RCC 7860 (cell line): ENCODE results near the gene SLC25A21.

ENCODE experiments used
- DNase-seq: peaks from one replicate; pipeline ENCODE4 v3.0.0-alpha.2; 2015; ENCODE audit warnings: low spot score
- FAIRE-seq: peaks from 2 replicates; lab custom pipeline; 2012; peaks lifted over from hg19 to GRCh38; lab: Jason Lieb, UNC

SLC25A21 gene

GRCh38 chr14:37145395-37145794 is 27.0 kb downstream of the SLC25A21 start:
- FAIRE-seq (no peak), DNase-seq (no peak)

DNA sequence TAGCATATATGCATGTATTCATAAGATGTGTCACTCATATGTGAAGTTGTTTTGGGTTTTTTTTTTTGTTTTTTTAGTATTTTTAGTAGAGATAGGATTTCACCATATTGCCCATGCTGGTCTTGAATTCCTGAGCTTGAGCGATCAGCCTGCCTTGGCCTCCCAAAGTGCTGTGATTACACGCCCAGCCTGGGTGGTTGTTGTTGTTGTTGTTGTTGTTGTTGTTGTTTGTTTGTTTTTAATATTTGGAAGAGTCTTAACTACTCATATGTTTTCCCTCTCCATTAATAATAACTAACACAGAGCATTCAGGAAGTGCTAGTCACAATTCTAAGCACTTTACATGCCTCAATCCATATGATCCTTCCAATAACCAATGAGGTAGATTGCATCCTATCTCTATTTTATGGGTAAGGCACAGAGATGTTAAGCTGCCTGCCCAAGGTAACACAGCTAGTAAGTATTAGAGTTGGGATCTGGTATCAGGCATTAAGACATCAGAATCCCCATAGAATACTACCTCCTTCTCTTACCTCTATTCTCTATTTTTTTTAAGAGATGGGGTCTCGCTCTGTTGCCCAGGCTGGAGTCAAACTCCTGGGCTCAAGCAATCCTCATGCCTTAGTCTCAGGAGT is 27.6 kb downstream of the SLC25A21 start:
- DNase-seq (no peak), FAIRE-seq (no peak)

- FAIRE-seq (no peak), DNase-seq (no peak)
Measured at GRCh38 chr14:37143475-37143874, 28.9 kb downstream of the SLC25A21 start.

GRCh38 chr14:37142835-37143401 is 29.5 kb downstream of the SLC25A21 start:
- peak; percentile 52 for FAIRE-seq
- peak; percentile 54 for DNase-seq

- peak; percentile 80 for FAIRE-seq
Measured at GRCh38 chr14:37140176-37140575, 32.2 kb downstream of the SLC25A21 start.

GRCh38 chr14:37139710-37140109 is 32.7 kb downstream of the SLC25A21 start:
- DNase-seq (no peak), FAIRE-seq (peak; percentile 69)

More at GRCh38 chr14:37140176-37140575, 32.2 kb downstream of the SLC25A21 start:
- peak; percentile 39 for DNase-seq

DNA sequence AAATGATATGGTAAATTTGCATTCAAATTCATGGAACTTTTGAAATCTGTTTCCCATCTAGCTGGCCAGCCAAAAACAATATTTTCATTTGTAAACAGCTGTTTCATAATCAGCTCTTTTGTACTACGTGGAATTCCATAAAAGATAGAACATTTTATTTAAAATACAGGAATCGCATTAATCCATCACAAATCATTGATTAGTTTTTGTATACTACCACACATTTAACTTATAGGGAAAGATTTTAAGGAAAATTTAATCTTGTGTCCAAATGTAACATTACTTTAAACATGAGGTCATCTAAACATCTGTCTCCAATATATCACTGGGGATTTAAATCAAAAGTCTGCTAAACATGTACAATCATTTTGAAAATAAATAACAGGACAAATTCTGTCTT is 33.5 kb downstream of the SLC25A21 start:
- no peak for FAIRE-seq
- DNase-seq: no peak

DNA sequence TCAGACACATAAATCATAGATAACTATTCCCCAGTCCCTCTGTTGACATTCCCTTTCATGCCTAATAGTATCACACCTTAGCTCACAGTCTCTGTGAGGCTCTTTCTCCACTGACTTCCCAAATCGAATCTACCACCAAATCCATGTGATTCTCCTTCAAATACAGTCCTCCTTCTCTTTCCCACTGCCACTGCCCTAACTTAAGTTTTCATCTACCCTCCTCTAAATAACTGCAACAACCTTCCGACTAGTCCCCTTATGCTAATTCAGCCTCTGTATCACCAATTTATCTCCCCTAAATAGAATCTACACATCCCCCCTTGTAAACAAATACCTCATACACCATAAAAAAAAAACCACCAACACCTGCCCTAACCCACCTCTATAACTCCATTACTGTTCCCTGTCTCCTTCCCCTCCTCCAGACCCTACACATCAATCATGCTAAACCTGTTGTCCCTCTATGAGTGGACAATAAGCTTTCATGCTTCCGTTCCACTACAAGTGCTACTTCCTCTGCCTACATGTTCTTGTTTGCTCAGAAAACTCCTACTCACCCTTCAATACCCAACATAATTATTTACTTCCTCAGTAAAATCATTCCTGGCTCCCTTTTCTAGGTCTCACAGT is 39.0 kb downstream of the SLC25A21 start:
- FAIRE-seq (no peak), DNase-seq (no peak)

DNA sequence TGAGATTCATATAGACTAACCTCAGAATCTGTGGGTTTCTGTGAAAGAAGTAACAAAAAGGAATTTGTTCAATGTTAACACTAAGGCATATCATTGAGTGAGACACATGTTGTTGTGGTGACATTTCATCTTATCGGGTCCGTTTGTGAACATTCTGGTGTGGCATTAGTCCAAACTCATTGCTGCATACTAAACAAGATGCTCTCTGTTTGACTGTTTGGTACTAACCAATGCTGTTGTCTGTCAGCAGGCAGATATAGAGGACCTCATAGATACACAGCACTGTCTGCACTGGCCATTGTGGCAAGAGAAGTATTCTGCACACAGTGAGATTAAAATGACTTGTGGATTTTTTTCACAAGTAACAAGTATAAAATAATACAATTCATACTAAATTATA is 41.2 kb downstream of the SLC25A21 start:
- no peak for FAIRE-seq
- no peak for DNase-seq

- DNase-seq: no peak
- FAIRE-seq: no peak
Measured at GRCh38 chr14:37129047-37129446, 43.4 kb downstream of the SLC25A21 start.

- DNase-seq (no peak), FAIRE-seq (no peak)
Measured at GRCh38 chr14:37124614-37125013, 47.8 kb downstream of the SLC25A21 start.

DNA sequence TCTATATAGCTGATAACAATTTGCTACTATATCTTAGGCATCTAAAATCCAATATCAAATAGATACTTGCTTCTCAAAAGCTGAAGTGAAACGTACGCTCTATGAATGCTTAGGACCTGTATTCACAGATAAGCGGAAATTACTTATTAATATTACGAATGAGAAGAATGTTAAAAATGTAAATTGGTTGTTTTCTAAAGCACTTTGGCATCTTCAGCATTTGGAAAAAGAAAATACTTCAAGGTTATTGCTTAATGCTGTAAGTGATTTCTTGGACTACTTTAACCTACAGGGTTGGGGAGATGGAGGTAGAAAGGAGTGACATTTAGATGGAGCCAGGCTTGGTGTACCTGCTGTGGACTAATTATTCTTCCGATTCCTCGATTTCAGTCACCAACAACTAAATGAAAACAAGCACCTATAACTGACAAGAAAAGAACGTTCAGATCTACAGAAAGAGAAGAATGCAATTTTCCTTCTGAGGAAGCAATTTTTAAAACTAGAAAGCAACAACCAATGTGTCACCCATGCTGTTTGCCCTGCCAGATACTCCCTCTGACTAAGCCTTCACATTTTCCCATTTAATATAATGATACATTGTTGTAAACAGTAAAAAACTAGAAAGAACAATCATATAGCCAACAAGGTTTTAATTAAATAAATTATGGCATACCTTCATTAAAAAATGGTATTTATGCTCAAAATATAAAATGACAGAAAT is 49.3 kb downstream of the SLC25A21 start:
- DNase-seq (no peak), FAIRE-seq (no peak)

DNA sequence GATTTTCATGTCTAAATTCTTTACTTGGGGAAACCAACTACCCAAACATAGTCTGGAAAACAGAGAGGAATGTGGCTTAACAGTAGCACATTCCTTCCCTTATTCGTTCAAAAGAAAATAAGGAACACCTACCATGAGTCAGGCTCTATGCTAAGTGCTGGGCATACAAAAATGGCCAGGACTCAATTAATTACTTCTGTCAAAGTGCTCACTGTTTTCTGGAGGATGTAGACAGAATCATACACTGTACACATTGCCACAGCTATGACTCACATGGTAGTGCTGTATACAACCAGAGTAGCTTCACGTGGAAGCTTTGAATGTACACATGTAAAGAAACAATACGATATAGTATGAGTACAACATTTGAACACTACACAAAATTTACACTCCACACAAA is 50.1 kb downstream of the SLC25A21 start:
- DNase-seq: peak; percentile 46
- FAIRE-seq: peak; percentile 40

DNA sequence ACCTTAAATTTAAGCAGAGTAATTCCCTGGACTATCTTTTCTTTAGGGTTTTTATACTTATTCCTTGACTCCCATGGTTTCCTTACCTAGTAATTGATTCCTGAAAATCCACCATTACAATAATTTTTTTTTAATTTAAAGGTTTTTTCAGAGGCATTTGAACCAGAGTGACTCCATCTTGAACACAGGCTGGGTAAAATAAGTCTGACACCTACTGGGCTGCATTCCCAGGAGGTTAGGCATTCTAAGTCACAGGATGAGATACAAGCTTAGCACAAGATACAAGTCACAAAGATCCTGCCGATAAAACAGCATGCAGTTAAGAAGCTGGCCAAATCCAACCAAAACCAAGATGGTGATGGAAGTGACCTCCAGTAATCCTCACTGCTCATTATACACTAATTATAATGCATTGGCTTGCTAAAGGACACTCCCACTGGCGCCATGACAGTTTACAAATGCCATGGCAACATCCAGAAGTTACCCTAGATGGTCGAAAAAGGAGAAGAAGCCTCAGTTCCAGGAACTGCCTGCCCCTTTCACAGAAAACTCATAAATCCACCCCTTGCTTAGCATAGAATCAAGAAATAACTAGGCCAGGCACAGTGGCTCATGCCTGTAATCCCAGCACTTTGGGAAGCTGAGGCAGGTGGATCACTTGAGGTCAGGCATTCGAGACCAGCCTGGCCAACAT is 53.6 kb downstream of the SLC25A21 start:
- no peak for FAIRE-seq
- DNase-seq: no peak

- no peak for DNase-seq
- no peak for FAIRE-seq
Measured at GRCh38 chr14:37116933-37117849, 55.2 kb downstream of the SLC25A21 start.

GRCh38 chr14:37115406-37115805 is 57.0 kb downstream of the SLC25A21 start:
- DNase-seq: no peak
- FAIRE-seq: no peak

DNA sequence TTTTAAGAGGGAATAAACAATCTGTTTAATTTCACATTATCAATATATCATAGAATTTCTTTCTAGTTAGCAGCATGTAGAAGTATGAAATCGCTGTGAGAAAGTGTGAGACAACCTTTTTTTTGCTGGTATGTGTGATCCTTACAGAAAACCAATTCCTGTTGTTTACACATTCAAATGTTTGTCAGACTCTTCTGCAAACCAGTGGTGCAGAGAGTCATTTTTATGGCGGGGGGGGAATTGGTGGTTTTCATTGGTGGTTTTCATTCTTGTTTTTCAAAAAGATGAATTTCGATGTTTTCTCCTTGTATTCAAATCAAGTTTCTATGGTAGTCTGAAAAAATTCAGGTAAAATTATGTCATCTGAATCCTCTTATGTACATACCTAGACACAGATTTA is 57.8 kb downstream of the SLC25A21 start:
- DNase-seq (no peak), FAIRE-seq (no peak)

- FAIRE-seq (no peak), DNase-seq (no peak)
Measured at GRCh38 chr14:37114002-37114401, 58.4 kb downstream of the SLC25A21 start.

- DNase-seq (no peak), FAIRE-seq (no peak)
Measured at GRCh38 chr14:37098132-37098531, 74.3 kb downstream of the SLC25A21 start.

GRCh38 chr14:37094502-37094901 is 77.9 kb downstream of the SLC25A21 start:
- no peak for DNase-seq
- no peak for FAIRE-seq
